NCI-H226 (cell line): ENCODE data around the gene SLC35B2.

Experiments used
- DNase-seq: peaks from one replicate; pipeline ENCODE4 v3.0.0-alpha.2; 2015

Gene SLC35B2

DNA sequence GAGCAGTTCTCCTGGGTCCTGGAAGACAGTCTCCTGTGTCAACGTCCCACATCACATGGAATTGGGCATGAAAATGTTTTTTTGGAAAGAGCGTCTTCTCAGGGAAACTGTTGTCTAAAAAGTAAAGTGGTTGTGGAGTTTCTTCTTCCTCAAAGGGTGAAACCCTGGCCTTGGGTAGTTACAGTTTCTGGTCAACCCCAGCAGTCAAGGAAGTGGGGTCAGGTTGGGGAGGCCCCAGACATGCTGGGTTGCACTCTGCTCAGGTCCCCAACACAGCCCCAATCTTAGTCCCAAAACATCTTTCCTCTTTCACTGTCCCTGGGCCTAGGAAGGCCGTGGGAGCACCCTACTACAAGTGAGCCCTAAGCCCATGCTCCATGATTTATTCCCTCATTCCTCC is 9.0 kb upstream of the SLC35B2 start:
- DNase-seq = no peak

DNA sequence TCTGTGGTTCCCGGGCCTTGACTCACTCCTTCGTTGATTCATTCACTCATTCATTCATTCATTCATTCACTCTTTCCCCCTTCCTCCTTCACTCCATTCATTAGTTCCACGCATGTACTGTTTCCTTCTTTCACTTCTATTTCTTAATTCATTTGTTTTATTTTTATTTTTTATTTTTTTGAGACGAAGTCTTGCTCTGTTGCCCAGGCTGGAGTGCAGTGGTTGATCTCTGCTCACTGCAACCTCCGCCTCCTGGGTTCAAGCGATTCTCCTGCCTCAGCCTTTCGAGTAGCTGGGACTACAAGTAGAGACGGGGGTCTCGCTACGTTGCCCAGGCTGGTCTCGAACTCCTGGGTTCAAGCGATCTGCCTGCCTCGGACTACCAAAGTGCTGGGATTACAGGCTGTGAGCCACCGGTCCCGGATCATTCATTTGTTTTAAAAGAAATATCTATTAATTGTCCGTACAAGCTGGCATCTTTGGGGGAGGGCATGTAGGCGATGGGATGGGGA is 8.4 kb upstream of the SLC35B2 start:
- DNase-seq = no peak

DNA sequence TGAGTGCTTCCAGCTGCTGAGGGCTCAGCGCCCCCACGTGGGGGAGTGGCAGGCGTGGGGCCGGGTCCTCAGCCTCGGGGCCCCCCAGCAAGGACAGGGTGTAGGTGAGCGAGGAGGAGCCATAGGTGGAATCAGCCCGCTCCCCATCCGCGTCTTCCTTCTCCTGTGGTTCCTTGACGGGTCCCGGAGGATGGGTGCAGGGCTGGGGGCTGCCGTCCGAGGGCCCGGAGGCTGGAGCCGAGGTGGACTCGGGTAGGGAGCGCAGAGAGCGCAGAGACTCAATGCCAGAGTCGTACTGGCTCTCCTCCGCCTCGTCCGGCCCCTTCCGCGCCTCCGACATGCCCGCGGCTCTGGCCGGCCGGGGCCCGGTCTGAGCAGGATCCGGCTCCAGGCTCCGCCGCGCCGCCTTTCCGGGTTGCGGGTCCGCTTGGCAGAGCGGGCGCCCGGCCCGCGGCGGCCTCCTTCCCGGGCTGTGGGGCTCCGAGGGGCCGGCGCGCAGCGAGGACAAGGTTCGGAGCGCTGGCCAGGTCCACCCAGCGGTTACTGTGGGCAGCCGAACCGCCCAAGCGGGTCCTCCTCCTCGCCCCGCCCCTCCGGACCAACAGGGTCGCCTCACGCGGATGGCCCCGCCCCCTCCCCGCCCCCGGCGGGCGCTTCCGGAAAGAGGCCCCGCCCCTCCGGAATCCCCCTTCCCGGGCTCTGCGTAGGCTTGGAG is 7.8 kb upstream of the SLC35B2 start, which contains the start of gene NFKBIE:
TSS of gene NFKBIE (minus strand) at position 545 of the 715 bp plus-strand sequence. CDS start at position 340, 205 bp downstream.
- DNase-seq = peak; percentile 86

DNA sequence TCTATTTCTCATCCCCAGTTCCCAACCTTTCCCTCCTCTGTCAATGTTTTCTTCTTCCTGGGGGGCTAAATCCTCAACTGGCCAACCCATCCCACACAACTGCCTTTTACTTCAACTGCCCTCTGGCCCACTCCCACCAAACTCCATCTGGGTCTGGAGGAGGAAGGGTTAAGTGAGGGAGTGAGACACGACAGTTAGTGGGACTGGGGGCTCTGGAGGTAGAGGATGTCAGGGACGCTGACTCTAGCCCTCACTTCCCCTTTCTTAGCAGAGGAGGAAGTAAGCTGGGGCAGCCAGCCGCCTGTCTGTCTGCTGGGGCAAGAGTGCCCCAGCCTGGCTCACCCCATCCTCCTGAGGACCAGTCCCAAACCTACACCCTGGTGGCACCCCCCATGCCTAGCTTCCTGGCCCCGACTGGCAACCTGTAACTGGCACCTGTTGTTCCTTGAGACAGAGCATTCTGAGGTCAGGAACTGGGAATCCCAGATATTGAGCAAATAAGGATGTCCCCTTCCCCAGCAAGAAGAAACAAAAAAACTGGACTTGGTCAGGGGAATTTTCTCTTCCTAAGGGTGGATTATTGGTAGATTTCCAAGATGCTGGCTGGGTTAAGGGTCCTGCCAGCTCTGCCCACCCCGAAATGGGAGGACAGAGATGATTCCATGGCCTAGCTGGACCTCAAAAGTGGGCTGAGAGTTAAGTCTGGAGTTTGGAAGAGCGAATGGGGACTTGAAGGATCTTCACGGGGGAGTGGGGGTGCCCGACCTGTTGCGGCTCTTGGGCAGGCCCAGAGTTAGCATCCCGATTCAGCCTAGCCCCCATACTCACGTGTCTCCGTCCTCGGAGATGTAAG is 7.1 kb upstream of the SLC35B2 start:
- no peak for DNase-seq

DNA sequence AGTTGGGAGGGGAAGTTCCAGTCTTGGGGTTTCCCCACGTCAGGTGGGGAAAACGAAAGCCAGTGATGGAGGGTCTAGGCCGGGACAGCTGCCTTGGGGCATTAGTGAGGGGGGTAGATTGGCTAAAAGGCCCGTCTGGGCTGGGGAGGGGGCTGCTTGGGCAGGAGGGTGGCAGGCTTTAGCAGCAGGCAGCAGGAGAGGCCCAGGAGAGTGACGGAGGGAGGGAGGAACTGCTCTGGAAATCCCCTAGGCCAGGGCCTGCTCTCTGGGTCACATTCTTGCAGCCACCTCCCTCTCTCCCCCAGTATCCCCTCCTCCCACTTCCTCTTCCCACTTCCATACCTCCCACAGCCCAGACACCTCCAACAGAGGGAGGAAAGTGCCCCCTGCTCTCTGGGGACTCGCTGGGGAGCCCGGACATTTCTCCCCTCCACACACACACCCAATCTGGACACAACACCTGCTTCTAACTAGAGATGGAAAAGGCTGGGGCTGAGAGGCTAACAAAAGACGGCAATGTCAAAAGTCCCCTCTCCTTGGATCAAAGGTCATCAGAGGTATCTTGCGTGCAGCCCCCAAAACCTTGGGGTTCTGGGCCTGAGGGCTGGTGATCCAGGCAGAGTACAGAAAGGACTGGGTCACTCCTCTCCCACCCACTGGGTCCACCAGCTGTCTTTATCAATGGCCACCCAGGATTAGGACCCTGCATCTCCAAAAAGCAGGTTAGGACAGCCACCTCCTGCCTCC is 6.2 kb upstream of the SLC35B2 start:
- peak; percentile 56 for DNase-seq

DNA sequence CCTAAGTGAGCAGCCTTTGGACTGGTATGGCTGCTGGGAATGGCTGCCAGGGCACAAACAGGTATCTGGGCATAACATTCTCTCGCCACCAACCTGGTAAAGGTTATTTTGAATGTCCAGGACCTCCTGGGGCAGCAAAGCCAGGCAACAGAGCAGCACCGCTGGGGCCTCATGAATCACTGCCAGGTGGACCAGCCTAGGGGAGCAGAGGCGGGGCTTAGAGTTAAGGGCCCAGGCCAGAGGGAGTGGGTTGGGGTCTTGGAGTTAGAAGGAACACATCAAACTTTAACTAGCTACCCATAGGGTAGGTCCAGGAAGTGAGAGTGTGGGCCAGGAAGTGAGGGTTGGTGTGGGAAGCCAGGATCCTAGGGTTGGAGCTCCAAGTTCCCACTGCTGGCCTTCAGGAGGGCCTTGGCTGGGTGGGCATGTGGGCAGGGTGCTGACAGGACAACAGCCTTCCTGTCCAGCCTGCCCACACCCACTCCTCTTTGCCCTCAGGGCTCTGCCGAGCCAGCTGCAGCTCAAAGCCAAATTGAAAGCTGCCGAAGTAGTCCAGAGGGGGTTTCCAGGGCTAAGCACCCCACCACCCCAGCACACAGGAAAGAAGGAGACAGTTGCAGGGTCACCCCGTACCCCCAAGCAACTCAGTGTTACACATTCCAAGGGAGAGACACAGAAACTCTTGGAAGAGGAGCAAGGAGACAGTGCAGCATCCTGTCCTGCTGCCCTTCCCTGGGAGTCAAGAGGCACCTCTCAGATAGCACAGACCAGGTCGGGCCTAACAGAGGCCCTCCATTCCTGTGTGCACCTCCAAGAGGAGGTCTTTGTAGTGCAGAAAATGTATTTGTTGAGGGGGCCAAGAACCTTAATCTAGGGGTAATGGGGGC is 5.4 kb upstream of the SLC35B2 start:
- no peak for DNase-seq

DNA sequence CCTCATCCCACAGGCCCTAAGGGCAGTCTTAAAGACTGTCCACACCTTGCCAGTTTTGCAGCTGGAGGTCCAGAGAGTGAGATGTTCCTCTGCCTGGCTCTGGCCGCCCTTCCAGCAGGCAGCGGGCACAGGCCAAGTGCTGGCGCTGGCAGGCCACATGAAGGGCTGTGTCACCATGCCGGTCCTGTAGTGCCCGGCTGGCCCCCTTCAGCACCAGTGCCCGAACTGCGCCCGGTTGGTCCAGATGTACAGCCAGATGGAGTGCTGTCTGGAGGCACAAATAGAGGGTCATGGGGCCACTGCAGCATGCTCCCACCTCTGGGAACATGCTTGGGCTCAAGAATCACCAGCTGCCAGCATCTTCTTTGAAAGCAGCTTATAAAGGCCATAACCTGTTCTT is 4.3 kb upstream of the SLC35B2 start:
- DNase-seq = no peak

DNA sequence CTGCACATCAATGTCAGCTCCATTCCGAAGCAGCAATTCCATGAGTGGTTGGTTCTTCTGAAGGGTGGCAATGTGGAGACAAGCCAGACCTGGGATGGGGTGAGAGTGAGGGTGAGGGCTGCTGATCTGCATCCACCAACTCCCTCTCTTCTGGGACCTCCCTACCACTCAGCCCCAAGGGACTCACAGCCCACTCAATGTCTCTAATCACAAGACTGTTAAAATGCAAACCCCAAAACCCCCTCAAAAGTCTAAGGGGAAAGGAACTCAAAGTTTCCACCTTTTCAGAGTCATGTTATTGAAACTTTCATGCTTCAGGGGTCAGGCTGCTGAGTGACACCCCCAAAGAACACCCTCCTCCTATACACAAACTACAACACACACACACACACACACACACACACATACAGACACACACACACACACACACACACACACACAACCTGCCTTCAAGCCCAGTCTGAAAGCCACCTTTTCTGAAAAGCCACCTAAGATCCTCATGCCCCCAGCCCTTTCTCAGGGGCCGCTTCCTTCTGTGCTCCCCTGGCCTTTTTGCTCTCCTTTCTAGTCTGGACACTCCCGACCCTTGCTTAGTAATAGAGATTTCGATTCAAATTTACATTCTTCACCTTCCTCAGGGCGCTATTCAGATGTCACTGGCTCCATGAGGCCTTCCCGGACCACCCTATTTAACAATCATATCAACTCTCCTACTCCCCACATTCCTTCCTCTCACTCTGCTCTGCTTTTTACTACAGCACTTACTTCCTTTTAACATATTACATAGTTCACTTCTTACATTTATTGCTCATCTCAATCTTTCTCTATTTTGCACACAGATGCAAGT is 3.3 kb upstream of the SLC35B2 start:
- DNase-seq = no peak

DNA sequence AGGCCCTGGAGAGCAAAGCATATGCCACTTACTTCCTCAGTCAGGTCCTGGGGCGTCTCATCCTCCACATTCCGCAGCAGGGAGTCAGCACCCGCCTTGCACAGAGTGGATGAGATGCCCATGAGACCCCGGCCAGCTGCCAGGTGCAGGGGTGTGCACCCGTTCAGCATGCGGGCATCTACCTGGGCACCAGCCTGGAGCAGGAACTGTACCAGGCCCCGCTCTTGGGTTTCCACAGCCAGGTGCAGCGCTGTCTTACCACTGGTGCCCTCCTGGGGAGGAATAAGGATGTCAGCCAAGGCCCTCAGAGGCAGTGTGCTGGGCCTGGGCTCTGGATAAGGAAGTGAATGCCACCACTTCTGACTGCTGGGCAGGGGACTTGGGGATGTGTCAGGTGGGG is 2.7 kb upstream of the SLC35B2 start:
- DNase-seq = no peak

DNA sequence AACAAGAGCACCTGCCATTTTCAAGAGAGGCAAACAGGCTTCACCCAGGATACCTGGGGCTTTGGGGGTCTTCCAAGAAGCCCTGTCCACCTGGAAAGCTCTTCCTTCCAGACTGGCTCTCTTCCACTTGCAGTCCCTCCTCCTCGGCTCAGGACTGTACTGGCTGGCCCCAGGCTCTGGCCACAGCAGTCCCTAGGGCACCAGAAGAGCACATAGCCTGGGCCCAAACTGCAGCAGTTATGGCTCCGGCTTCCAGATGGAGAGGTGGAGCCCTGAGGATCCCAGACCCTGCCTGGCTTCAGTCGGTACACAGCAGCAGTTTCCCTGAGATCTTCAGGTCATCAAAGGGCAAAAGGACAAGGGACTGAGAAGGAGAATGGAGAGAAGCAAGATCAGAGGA is 1.6 kb upstream of the SLC35B2 start:
- no peak for DNase-seq

DNA sequence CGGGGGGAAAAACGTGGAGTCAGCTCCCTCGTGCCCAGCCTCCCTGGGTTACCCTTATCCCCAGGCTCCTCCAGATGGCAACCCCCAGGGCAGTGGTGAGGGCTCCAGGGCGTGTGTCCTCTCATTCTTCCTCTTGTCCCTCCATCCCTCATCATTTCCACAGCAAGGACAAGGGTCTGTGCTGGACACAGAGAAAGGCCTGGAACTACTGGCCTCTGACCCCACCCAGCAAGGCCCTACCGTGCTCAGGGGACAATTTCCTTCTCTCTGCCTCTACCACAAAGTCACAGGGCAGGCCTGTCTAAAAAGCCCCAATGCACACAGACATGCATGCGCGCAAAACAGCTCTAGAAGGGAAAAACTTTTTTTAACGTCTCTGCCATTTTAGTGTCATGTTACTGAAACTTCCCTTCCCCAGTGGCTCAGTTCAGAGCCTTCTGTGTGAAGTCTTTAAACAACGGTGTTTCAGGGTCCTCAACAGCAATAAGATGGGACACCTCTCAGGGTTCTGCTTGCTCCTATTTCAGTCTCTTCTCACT is 1.1 kb upstream of the SLC35B2 start:
- no peak for DNase-seq

DNA sequence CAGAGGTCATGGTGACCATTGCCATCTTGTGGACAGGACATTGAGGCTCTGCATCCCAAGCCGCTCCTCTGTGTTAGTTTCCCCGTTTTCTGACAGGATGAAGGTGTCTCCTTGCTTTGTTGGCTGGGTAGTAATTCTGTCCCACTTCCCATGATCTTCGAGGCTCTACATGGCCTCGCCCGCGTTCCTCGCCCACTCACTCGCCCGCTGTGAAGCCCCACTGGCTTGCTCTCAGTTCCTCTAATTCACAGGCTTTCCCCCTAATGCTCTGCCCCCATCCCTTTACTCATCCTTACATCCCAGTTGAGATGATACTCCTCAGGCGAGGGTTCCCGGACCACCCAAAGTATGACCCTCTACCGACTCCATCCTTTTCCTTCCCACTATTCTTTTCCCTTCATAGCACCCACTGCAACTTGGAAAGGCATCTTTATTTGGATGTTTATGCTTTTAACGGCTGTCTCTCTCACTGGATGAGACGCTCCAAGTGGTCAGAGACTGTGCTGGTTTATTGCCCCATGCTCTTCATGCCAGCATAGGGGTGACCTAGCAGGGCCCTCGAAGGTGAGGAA is 511 bp upstream of the SLC35B2 start:
- no peak for DNase-seq

DNA sequence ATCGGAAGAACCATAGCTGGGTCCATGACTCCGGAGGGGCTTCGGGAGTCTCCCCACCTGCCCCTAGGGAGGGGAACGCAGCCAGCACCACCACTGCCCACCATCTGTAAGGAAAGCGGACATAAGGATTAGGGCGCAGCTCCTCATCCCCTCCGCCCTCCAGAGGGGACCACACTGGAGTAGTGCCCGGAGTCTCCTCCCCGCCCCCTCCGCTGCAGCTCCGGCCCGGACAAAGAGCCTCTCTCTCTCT is 628 bp downstream of the SLC35B2 start:
- no peak for DNase-seq

DNA sequence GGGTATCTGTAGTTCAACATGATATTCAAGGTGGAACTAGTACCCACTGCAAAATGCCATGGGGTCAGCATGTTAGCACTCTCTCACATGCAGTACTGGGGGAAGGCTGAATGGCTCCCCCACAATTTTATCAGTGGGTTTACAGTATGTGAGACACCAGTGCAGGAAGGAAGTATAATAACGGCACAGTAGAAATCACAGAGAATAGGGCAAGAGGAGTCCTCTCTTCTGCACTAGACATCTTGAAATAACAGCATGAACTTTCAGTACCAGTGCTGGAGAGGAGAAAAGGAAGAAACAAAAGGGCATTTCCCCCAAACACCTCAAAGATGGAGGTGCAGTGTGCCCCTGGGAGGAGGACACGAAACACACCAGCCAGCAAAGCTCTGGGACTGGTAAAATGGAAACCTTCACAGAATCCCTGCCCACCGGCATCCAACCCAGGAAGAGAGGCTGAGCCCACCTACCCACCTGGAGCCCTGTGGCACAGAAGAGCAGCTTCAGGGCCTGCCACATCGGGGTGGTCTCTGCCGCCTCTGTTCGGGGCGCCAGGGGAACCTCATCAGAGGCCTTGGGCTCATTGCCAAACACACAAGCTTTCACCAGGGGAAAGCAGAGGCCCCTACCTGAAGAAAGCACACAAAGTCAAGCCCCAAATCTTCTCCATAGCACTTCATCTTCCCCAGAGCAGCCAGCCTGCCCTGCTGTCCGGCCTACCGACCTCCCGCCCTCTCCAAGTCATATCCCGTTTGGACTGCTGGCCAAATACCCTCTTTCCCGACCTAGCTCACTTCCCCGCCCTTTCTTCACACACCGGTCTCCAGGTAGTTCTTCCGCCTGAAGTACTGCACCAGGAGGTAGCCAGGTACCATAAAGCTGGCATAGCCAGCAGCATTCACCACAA is 1.2 kb downstream of the SLC35B2 start:
- no peak for DNase-seq

DNA sequence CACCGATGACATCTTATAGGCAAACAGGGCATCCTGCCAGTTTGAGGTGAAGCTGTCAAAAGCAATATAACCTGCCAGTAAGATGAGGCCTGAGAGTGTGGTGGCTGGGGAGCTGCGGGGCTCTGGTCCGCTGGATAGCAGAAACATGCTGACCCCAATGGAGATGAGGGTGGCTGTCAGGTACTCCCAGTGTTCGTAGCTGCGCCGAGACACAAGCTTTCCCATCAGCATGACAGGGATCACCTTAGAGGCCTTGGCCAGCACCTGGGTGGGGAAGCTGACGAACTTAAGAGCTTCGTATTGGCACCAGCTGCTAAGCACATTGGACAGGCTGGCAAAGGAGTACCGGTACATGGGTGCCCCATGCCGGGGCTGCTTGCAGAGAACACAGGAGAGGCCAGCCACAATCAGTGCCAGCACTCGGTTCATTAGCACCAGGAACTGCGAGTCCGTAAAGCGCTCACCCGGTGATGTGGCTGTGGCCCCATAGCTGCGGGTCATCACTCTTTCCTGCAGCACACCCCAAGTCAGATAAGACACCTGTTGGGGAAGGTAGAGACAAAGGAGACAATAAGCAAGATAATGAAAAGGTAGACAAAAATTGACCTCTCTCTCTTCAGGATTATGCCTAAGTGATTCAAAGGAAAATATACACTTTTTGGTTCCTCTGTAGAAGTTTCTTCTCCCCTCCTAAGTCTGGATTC is 2.1 kb downstream of the SLC35B2 start:
- no peak for DNase-seq

DNA sequence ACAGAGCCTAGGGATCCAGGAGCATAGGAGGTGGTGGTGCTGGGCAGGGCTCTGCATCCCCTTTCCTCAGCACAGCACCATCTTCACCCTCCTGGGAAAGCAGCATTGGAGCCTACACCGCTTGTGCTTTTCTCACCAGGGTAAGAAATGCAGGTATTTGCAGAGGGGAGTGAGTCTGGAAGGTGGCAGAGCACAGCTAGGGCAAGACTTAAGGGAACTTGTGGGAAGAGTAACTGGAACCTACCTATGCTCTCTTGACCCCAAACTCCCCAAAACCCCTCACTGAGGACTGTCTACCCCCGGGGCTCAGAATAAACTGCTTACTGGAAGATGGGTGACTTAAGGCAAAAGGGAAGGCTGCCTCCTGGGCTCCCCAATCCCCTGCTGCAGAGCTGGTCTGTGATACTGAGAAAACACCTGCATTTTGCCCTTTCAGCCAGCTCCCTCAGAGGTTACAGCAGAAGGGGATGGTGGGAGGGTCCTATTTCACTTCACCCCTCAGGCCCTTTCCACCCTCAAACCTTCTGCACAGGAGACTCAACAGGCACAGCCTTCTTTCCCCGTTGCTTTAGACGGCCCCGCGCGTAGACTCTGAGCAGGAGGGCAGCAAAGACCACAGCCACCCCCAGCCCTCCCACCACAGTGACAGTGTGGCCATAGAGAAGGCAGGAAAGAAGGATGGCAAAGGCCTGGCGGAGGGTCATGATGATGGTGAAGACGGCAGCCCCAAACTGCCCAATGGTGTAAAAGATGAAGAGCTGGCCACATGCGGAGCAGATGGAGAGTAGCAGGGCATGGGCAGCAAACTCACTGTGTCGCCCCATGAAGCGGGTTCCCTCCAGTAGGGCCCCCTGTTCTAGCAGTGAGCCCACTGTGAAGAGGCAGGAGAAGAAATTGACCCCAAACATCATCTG is 2.9 kb downstream of the SLC35B2 start:
- no peak for DNase-seq

DNA sequence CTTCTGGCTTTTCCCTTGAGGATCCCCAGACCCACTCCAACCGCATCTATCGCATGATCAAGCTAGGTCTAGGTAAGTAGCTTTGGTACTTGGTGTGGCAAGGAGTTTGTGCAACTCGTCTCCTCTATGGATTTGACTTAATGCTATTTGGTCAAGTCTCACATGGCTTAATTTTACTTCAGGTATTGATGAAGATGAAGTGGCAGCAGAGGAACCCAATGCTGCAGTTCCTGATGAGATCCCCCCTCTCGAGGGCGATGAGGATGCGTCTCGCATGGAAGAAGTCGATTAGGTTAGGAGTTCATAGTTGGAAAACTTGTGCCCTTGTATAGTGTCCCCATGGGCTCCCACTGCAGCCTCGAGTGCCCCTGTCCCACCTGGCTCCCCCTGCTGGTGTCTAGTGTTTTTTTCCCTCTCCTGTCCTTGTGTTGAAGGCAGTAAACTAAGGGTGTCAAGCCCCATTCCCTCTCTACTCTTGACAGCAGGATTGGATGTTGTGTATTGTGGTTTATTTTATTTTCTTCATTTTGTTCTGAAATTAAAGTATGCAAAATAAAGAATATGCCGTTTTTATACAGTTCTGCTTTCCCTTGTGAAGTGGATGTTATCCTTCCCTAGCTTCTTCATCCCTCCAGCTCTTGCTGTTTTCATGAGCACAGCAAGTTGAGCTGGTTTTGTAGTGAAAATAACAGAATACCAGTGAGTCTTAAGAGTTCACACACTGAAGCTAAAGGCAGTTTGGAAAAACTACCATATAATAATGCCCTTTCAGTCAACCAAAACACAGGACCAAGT is 3.8 kb downstream of the SLC35B2 start:
- DNase-seq = no peak
